Measurements from ENCODE around the gene SEMA3C.

SEMA3C gene

DNA sequence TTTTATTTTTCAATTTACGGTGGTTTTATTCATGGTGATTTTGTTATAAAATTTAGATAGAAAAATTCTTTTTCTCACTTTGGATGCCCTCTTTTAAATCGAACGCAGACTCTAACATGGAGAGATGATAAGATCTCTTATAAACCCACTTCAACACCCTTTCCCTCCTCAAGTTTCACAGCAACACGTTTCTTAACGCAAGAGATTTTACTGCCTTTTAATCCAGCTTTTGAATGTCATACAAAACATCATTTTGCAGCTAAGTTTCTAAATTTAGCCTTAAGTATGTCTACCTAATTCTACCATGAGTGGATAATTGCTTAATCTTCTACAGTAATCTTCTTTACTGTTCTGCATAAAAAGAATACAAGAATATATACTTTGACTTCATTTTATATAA is 70.0 kb downstream of the SEMA3C start:
- DNase-seq (ENCODE audit: low read depth), result no peak

GRCh38 chr7:80847895-80848294 is 71.0 kb downstream of the SEMA3C start:
- DNase-seq (ENCODE audit: low read depth), result no peak

DNA sequence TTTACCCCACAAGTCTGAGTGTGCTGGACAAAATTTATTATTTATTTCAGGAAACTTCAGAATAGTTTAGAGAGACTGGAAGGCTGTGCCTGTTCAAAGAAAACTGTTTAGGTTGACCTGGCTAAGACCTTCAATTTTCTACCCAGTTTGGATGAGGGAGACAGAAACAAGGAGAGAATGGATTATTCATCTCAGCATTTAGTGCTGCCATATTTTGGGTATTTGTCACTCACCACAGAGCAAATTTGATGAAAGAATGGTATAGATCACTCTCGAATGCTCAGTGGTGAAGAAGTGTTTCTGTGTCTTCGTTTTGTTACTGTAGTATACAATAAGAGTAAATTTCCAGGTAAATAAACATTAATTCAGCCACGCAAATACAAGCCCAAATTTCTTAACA is 71.8 kb downstream of the SEMA3C start:
- DNase-seq (ENCODE audit: low read depth), result no peak

GRCh38 chr7:80844916-80845315 is 73.9 kb downstream of the SEMA3C start:
- DNase-seq (ENCODE audit: low read depth), result no peak

GRCh38 chr7:80843018-80843677 is 75.7 kb downstream of the SEMA3C start:
- no peak for DNase-seq (ENCODE audit: low read depth)

GRCh38 chr7:80842022-80842790 is 76.6 kb downstream of the SEMA3C start:
- no peak for DNase-seq (ENCODE audit: low read depth)

DNA sequence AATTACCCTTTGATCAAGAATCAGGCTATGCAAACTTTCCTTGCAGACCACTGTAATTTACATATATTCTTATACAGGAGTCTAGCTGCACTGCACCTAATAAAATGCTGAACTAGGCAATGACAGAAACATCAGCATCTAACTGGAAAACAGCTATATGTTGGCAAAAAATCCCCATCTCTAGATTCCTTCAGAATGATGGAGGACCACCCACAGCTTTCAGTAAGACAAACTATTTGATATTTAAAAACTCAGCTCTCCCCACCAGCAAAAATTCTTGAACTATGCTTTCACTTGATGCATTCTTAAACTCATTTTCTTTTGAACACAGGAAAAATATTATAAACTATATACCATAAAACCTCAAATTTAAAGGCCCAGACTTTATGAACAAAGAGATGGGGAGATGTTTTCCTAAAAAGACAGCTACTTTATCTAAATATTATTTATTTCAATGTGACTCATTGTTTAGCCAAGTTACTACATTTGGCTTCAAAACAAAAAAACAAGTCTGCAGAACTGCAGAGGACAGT is 77.4 kb downstream of the SEMA3C start:
- DNase-seq (ENCODE audit: low read depth), result no peak

DNA sequence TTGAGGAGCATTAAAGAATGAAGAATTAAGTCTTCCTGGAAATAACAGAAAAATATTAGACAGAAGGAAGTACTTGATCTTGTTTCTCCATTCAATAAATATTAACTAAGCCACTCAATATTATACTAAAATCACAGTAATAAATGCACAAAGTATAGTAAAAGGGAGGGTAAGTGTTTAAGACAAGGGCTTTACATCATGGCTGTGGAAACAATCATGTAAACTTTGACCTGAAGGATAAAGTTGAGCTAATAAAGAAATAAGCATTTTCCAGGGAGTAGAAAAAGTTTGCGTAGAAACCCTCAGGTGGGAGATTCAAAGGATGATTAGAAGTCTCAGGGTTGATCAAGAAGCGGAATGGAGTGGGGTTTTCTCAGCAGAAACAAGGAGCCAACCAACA is 78.2 kb downstream of the SEMA3C start:
- DNase-seq (ENCODE audit: low read depth), result no peak

GRCh38 chr7:80839855-80840254 is 79.0 kb downstream of the SEMA3C start:
- DNase-seq (ENCODE audit: low read depth), result no peak

GRCh38 chr7:80838643-80839042 is 80.2 kb downstream of the SEMA3C start:
- no peak for DNase-seq (ENCODE audit: low read depth)

DNA sequence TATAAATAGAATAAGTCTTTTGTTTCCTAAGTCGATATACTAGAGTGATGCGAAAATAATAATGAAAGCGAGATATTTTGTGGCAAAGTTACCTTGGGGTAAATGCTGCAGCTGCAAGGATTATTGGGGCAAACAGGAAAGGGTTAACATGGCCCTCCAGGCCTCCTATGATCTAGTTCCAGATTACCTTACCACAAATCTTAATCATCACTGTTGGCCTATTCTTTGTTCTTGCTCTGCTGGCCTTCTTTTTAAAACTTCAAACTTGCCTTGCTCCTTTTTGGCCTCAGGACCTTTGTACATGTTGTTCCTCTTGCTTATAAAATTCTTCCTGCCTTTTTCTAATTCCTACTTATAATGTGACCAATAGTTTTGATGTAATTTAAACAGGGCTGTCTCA is 81.5 kb downstream of the SEMA3C start:
- no peak for DNase-seq (ENCODE audit: low read depth)

DNA sequence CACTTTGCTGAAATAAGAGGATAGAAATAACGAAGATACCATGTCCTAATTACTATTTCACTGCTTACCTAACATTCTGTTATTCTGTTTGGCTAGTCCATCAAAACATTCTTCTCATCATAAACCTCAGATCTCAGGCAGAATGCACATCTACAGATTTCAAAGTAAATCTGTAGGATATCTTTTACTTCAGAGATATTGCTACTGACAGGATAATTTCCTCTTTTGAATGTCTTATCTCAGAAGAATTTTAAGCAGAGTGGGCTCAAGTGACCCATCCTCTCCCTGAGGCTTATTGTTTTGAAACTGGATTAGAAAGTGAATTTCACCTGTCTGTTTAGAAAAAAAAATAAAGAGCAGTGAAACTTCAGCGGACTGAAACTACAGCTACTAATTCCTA is 83.6 kb downstream of the SEMA3C start:
- DNase-seq (ENCODE audit: low read depth), result no peak

DNA sequence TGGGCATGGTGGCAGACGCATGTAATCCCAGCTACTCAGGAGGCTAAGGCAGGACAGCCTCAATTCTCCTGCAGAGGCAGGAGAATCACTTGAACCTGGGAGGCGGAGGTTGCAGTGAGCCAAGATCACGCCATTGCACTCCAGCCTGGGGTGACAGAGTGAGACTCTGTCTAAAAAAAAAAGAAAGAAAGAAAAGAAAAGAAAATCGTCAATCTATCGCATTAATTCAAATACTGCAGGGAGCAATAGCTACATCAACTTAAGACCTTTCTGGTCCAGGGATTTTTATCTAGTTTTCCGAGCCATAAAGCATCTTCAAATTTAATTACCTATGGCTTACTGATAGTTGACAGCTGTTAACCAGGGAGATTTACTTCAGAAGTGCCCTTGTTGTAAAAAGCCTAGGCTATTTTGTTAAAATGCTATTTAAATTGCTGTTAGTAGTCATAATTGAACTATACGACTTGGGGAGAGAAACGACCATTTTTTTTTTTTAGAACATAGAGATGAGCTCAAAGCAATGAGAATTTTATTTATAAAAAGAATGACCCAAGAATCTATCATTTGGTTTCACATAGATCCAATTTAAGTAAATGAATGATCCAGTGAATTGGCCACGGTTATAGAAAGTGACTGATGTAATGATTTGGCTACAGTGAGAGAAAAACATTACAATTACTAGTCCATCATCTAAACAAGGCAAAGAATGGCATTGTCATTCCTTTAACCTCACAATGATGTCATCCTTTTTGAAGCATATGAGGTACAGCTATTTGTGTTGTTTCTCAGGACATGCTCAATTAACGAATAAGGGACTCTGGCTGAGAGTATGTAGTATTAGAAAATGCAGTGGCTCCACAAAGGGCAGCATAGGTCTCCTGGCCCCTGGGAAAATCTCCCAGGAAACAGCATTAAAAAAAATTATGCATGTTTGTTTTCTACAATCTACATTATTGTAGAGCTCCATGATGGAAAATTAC is 85.3 kb downstream of the SEMA3C start:
- DNase-seq (ENCODE audit: low read depth), result no peak

DNA sequence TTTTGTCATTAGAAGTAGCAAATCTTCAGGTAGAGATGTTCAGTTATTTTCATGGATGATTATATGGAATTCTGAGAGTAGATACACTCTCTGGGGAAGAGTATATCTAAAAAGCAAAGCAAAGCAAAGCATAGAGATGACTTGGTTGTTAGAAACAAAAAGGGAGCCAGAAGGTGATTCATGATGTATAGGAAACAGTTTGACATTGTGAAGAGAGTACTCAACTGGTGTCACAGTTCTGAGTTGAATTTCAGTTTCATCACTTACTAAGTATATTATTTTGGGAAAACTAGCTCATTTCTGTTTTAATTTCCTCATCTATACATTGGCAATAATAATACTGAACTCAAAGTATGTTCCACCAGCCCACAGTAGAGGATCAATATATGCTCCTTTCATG is 86.8 kb downstream of the SEMA3C start:
- DNase-seq (ENCODE audit: low read depth), result no peak

- DNase-seq (ENCODE audit: low read depth), result no peak
Observed at GRCh38 chr7:80830584-80831285, 88.1 kb downstream of the SEMA3C start.

DNA sequence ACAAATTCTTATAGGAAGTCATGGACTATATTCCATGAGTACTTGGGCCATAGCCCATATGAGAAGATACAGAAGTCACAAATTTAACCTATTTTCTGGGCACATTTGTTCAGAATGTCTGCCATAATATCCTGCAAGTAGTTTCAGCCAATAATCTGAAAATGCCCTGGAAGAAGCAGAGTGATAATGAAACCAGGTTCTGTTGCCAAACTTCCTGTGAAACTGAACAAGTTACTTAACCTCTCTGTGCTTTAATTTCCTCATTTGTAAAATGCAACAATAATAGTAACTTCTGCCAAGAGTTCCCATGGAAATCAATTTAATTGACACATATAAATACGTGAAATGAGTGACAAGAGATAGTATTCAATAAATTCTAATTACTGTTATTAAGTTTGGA is 88.8 kb downstream of the SEMA3C start:
- no peak for DNase-seq (ENCODE audit: low read depth)

DNA sequence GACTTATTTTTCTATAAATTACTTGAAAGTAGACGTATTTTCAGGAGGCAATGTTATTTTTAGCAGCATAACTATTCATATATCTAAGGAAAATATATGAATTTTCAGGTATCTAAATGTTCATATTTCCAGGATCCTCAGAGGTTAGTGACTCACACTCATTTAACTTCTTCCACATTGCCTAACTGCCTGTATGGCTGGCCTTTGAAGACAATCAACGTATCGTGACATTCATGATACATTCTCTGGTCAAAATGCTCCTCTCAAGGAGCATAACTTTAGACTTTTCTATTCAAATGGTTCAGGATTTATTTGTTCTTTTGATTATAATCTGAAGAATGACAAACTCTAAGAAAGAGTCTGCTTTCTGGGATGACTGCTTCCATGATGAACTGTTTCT is 89.3 kb downstream of the SEMA3C start:
- no peak for DNase-seq (ENCODE audit: low read depth)

GRCh38 chr7:80827239-80827633 is 91.6 kb downstream of the SEMA3C start:
- no peak for DNase-seq (ENCODE audit: low read depth)

GRCh38 chr7:80826520-80827238 is 92.2 kb downstream of the SEMA3C start:
- no peak for DNase-seq (ENCODE audit: low read depth)

DNA sequence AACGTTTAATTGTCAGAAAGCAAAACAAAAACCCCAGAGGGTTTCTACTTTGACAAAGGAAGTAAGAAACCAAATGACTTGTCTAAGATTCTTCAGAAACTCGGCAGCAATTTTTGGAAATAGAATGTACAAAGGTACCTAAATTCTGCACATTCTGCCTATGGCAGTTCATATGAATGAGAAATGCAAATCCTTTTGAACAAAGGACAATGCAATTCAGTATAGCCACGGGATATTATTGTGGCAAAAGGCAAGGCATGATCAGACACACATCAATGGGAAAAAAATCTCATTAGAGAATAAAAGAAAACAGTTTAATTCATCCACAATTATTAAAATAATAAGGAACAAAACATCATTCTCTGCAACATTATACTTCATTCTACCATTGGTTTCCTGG is 93.4 kb downstream of the SEMA3C start:
- no peak for DNase-seq (ENCODE audit: low read depth)

- DNase-seq (ENCODE audit: low read depth), result no peak
Observed at GRCh38 chr7:80824253-80824652, 94.6 kb downstream of the SEMA3C start.
